Esophagus muscularis mucosa (tissue), 4 donors: Measurements from ENCODE around the gene DPM1. TPM values are rescaled to one million over a fixed set of nuclear protein-coding genes. Genes with fewer than 3 reads are reported as not detected.

Experiments used
- DNase-seq: peaks from one replicate; pipeline ENCODE4 v3.0.0-alpha.2; 2017; ENCODE audit errors: extremely low spot score
- H3K27ac ChIP-seq, 4 donors: fragments of 200-600 bp; sonication (generic); replicated peaks in 1 of 4; 1 replicate in 3 of 4; 2 replicates in 1 of 4; pipeline ENCODE4 v1.5.1; 2016 to 2019; ENCODE audit warnings: mild to moderate bottlenecking in 1 of 4
- H3K27me3 ChIP-seq, 4 donors: fragments of 200-600 bp; sonication (generic); one replicate each; pipeline versions ENCODE4 v1.5.1 to v1.6.0; 2016 to 2019
- H3K36me3 ChIP-seq, 4 donors: fragments of 200-600 bp; sonication (generic); one replicate each; pipeline ENCODE4 v1.5.1; 2016 to 2019
- H3K4me1 ChIP-seq, 4 donors: fragments of 200-600 bp; sonication (generic); one replicate each; pipeline ENCODE4 v1.5.1; 2016 to 2019
- H3K4me3 ChIP-seq, 4 donors: fragments of 200-600 bp; sonication (generic); 1 replicate in 2 of 4; 2 replicates in 2 of 4; pipeline ENCODE4 v1.5.1; 2016 to 2019; ENCODE audit warnings: mild to moderate bottlenecking in 4 of 4, moderate library complexity in 1 of 4
- H3K9me3 ChIP-seq, 4 donors: fragments of 200-600 bp; sonication (generic); 1 replicate in 3 of 4; 2 replicates in 1 of 4; pipeline ENCODE4 v1.5.1; 2016 to 2019
- CTCF ChIP-seq, 3 experiments: fragments of 200-600 bp in 2 of 3; fragments of 450-650 bp in 1 of 3; sonication (generic) in 2 of 3; IDR thresholded peaks; one replicate each; pipeline ENCODE4 v1.5.1; 2017 to 2019; ENCODE audit warnings: antibody characterized with exemption in 3 of 3, mild to moderate bottlenecking in 2 of 3, moderate library complexity in 1 of 3
- EP300 ChIP-seq: sonication (generic); formaldehyde crosslinking; IDR thresholded peaks from one replicate; pipeline ENCODE4 v1.6.1; 2017; ENCODE audit warnings: antibody characterized with exemption
- POLR2A ChIP-seq: fragments of 450-650 bp; IDR thresholded peaks from one replicate; pipeline ENCODE4 v1.6.1; 2017; ENCODE audit warnings: antibody characterized with exemption, moderate library complexity, mild to moderate bottlenecking, low read depth
- POLR2AphosphoS5 ChIP-seq, 2 donors: sonication (generic); formaldehyde crosslinking; IDR thresholded peaks; one replicate each; pipeline ENCODE4 v1.6.1; 2017; ENCODE audit warnings: antibody characterized with exemption in 2 of 2
- WGBS: methylation state at CpG from one replicate; pipeline ENCODE4 v1.1.5; 2018; 5-methylcytosine and 5-hydroxymethylcytosine counted together
- intact Hi-C: fragments of 100-400 bp; cut with DNase I; formaldehyde crosslinking; loops from one replicate; pipeline ENCODE4 v1.15.1; 2023
- total RNA-seq, 4 donors: library from RNA; depleted of rRNA; stranded (reverse); fragments of >200 nt; gene quantifications; one replicate each; pipeline versions ENCODE4 v1.1.0 to v1.2.1, GENCODE V29; 2016

DPM1 gene
- total RNA-seq, 4 donors from 2014 or later = 33.6 to 56.3 (median 41.7) TPM

GRCh38 chr20:50918403-50918802, 39.9 kb downstream of the DPM1 start:
- Histone ChIP-seq H3K4me3 (no peak overlapping the region), H3K36me3 (peaks cover 0 to 3% (median 1%) of the 10 kb centered on the region in 4 donors), H3K4me1 (peaks cover 70 to 99% (median 94%) of the 10 kb centered on the region in 4 donors), H3K9me3 (no peaks in the 10 kb centered on the region), H3K27ac (peak overlapping the region in 1 of 4 donors; percentile 28), H3K27me3 (no peaks in the 10 kb centered on the region)
- 48% methylated on average over 3 of the region's 3 CpGs for WGBS
- intact Hi-C loops = no loop called here
- TF ChIP-seq POLR2A = no peak
- TF ChIP-seq EP300 = no peak
- no peak for TF ChIP-seq CTCF (IDR thresholded peaks at IDR 0.05)
- no peak for TF ChIP-seq POLR2AphosphoS5 (IDR thresholded peaks at IDR 0.05)
- no peak for DNase-seq

- 74% methylated on average over 3 of the region's 3 CpGs for WGBS
- H3K27ac ChIP-seq = peak overlapping the region in 3 of 4 donors; percentile 19 to 54 (median 26)
- no peaks in the 10 kb centered on the region for H3K36me3 ChIP-seq
- no peaks in the 10 kb centered on the region for H3K9me3 ChIP-seq
- H3K4me3 ChIP-seq = no peak overlapping the region
- TF ChIP-seq POLR2AphosphoS5 (IDR thresholded peaks at IDR 0.05) (no peak), POLR2A (no peak), EP300 (no peak)
- intact Hi-C loops = no loop called here
- no peaks in the 10 kb centered on the region for H3K27me3 ChIP-seq
- no peak for DNase-seq
- peaks cover 71 to 98% (median 88%) of the 10 kb centered on the region in 4 donors for H3K4me1 ChIP-seq
Measured at GRCh38 chr20:50916934-50917333, 41.4 kb downstream of the DPM1 start.

GRCh38 chr20:50916257-50916656, 42.1 kb downstream of the DPM1 start:
- 44% methylated on average over 5 of the region's 5 CpGs for WGBS

GRCh38 chr20:50915424-50915823, 42.9 kb downstream of the DPM1 start:
- Histone ChIP-seq H3K27ac (peak overlapping the region; percentile 17 to 54 (median 20)), H3K36me3 (no peaks in the 10 kb centered on the region), H3K4me3 (no peak overlapping the region), H3K4me1 (peaks cover 65 to 98% (median 88%) of the 10 kb centered on the region in 4 donors), H3K9me3 (no peaks in the 10 kb centered on the region), H3K27me3 (no peaks in the 10 kb centered on the region)
- no peak for DNase-seq
- TF ChIP-seq POLR2A = no peak
- TF ChIP-seq POLR2AphosphoS5 (IDR thresholded peaks at IDR 0.05) = no peak
- no peak for TF ChIP-seq CTCF (IDR thresholded peaks at IDR 0.05)
- TF ChIP-seq EP300 = no peak
- WGBS = 41% methylated on average over 3 of the region's 3 CpGs
- intact Hi-C loops = no loop called here

More at GRCh38 chr20:50916257-50916656, 42.1 kb downstream of the DPM1 start:
- H3K4me3 ChIP-seq = no peak overlapping the region
- no peaks in the 10 kb centered on the region for H3K27me3 ChIP-seq
- no peak for DNase-seq
- H3K4me1 ChIP-seq = peaks cover 65 to 98% (median 88%) of the 10 kb centered on the region in 4 donors
- intact Hi-C loops = no loop called here
- peak overlapping the region in 3 of 4 donors; percentile 19 to 54 (median 26) for H3K27ac ChIP-seq
- TF ChIP-seq EP300 (no peak), POLR2AphosphoS5 (IDR thresholded peaks at IDR 0.05) (no peak), POLR2A (no peak), CTCF (IDR thresholded peaks at IDR 0.05) (no peak)
- H3K36me3 ChIP-seq = no peaks in the 10 kb centered on the region
- H3K9me3 ChIP-seq = no peaks in the 10 kb centered on the region

GRCh38 chr20:50913690-50914375, 44.5 kb downstream of the DPM1 start:
- TF ChIP-seq POLR2AphosphoS5 (IDR thresholded peaks at IDR 0.05) (no peak), POLR2A (no peak), CTCF (IDR thresholded peaks at IDR 0.05) (no peak), EP300 (no peak)
- intact Hi-C loops = no loop called here
- peaks cover 58 to 91% (median 79%) of the 10 kb centered on the region in 4 donors for H3K4me1 ChIP-seq
- no peak for DNase-seq
- H3K9me3 ChIP-seq = no peaks in the 10 kb centered on the region
- no peaks in the 10 kb centered on the region for H3K36me3 ChIP-seq
- H3K4me3 ChIP-seq = no peak overlapping the region
- peak overlapping the region in 1 of 4 donors; percentile 20 for H3K27ac ChIP-seq
- no peaks in the 10 kb centered on the region for H3K27me3 ChIP-seq
- 68% methylated on average over 2 of the region's 2 CpGs for WGBS
